Astrocyte of the spinal cord (primary cell): ENCODE measurements around the gene PHKG2.

Source experiments
- DNase-seq: peaks from one replicate; pipeline ENCODE4 v3.0.0; 2011; ENCODE audit warnings: low read depth, low spot score
- H3K4me3 ChIP-seq: 2 replicates; pipeline ENCODE4 v1.5.1; 2011; ENCODE audit warnings: low read depth, mild to moderate bottlenecking, low read length, moderate library complexity
- CTCF ChIP-seq: IDR thresholded peaks from 2 replicates; pipeline ENCODE4 v1.5.1; 2012; ENCODE audit warnings: low read depth, mild to moderate bottlenecking, low read length, inconsistent platforms
- in situ Hi-C: cut with HindIII; loops from 2 replicates; pipeline ENCODE4 v1.10.0; 2017; ENCODE audit warnings: low sequenced_read_pairs

The PHKG2 gene

DNA sequence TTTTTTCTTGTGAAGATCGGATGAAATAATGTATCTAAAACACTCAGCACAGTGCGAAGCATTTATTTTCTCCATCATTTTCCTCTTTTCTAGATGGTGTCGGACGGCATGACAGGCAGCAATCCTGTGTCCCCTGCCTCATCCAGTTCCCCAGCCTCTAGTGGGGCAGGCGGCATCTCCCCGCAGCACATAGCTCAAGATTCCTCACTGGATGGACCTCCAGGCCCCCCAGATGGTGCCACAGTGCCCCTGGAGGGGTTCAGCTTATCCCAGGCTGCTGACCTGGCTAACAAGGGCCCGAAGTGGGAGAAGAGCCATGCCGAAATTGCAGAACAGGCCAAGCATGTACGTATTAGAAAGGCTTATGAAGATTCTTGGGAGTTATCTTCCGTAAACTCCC lies 44.3 kb upstream of the PHKG2 start:
- DNase-seq, result no peak
- no peak for TF ChIP-seq CTCF

GRCh38 chr16:30706046-30706445 lies 42.2 kb upstream of the PHKG2 start:
- no peak for TF ChIP-seq CTCF
- H3K4me3 ChIP-seq, result no peak overlapping the region
- in situ Hi-C loops, result no loop called here
- DNase-seq, result no peak

More for the DNA sequence above, 44.3 kb upstream of the PHKG2 start:
- in situ Hi-C loops, result no loop called here
- H3K4me3 ChIP-seq, result no peak overlapping the region

DNA sequence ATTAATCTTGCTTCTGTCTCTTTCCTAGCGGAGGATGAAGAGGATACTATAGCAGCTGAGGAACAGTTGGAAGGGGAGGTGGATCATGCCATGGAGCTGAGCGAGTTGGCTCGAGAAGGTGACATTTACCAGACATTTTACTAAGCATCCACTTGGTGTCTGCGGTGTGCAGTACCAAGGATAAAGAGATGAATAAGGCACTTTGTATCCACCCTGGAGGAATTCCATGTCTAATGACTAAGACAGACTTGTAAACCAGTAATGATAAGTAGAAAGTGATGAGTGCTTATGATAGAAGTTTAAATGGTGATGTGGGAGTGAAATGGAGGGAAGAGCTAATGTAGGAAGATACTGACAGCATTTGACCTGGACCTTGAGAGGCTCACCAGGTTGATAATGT lies 37.3 kb upstream of the PHKG2 start:
- no peak overlapping the region for H3K4me3 ChIP-seq
- DNase-seq, result no peak
- no peak for TF ChIP-seq CTCF
- in situ Hi-C loops, result no loop called here

- DNase-seq, result no peak
- in situ Hi-C loops, result no loop called here
- no peak for TF ChIP-seq CTCF
- no peak overlapping the region for H3K4me3 ChIP-seq
Observed at GRCh38 chr16:30711712-30712111, 36.5 kb upstream of the PHKG2 start.

GRCh38 chr16:30715750-30716445 lies 32.3 kb upstream of the PHKG2 start:
- DNase-seq, result no peak
- no peak for TF ChIP-seq CTCF
- no peak overlapping the region for H3K4me3 ChIP-seq
- in situ Hi-C loops, result no loop called here

DNA sequence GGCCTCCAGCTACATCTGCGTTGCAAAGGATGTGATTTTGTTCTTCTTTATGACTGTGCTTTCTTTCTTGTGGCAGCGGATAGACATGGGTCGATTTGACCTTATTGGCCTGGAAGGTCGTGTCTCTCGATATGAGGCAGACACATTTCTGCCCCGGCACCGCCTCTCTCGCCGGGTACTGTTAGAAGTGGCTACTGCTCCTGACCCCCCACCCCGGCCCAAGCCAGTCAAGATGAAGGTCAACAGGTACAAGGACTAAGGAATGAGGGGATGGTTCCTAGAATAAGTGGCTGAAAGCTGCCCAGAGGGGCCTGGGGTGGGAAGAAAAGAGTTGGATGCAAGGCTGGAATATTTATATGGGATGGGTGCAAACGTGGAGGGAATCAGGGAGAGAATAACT lies 28.1 kb upstream of the PHKG2 start:
- in situ Hi-C loops, result no loop called here
- no peak for DNase-seq
- H3K4me3 ChIP-seq, result no peak overlapping the region
- no peak for TF ChIP-seq CTCF
